Right kidney (tissue), 9 donors: ENCODE data around the gene PPM1N.
A peak's percentile ranks its signal among the peaks of the same experiment; 100 is the strongest.

Source experiments
- DNase-seq: peaks from one replicate; pipeline ENCODE4 v3.0.0-alpha.2; 2016
- long read RNA-seq, 8 donors: transcript quantifications; one replicate each; lab custom pipeline, GENCODE V29; 2026

Gene PPM1N
- long read RNA-seq, donor 1, result 0 reads
- long read RNA-seq, donor 2, result 0 reads
- long read RNA-seq, donor 3, result 0 reads
- long read RNA-seq, donor 4, result 0 reads
- long read RNA-seq, donor 5, result 0 reads
- long read RNA-seq, donor 6, partial matches to known transcripts, result 0 of 1 reads
- long read RNA-seq, donor 6, other reads (novel, unspliced or antisense), result 0 of 1 reads
- long read RNA-seq, donor 7, partial matches to known transcripts, result 0 of 7 reads
- long read RNA-seq, donor 7, other reads (novel, unspliced or antisense), result 7 of 7 reads
- long read RNA-seq, donor 8, partial matches to known transcripts, result 0 of 5 reads
- long read RNA-seq, donor 8, other reads (novel, unspliced or antisense), result 5 of 5 reads

GRCh38 chr19:45498411-45499195, at the start of gene PPM1N:
PPM1N (plus strand) TSS chr19:45498443; CDS start chr19:45498473, 30 bp downstream.
- peak; percentile 59 for DNase-seq

- DNase-seq, result no peak
Measured at GRCh38 chr19:45448887-45449299, 49.4 kb upstream of the PPM1N start.

- DNase-seq, result no peak
Measured at GRCh38 chr19:45450012-45450333, 48.3 kb upstream of the PPM1N start.

- DNase-seq, result peak; percentile 73
Measured at GRCh38 chr19:45451131-45451849, 47.0 kb upstream of the PPM1N start.

- DNase-seq, result no peak
Measured at GRCh38 chr19:45451850-45452387, 46.3 kb upstream of the PPM1N start.

- DNase-seq, result peak; percentile 72
Measured at GRCh38 chr19:45455707-45456499, 42.3 kb upstream of the PPM1N start.

- no peak for DNase-seq
Measured at GRCh38 chr19:45456500-45456815, 41.8 kb upstream of the PPM1N start.

- no peak for DNase-seq
Measured at GRCh38 chr19:45457776-45458175, 40.5 kb upstream of the PPM1N start.

GRCh38 chr19:45460807-45461347, 37.4 kb upstream of the PPM1N start:
- no peak for DNase-seq

GRCh38 chr19:45462174-45462573, 36.1 kb upstream of the PPM1N start:
- DNase-seq, result no peak

- no peak for DNase-seq
Measured at GRCh38 chr19:45463241-45463640, 35.0 kb upstream of the PPM1N start.

GRCh38 chr19:45464274-45464673, 34.0 kb upstream of the PPM1N start:
- no peak for DNase-seq

- no peak for DNase-seq
Measured at GRCh38 chr19:45464852-45465441, 33.3 kb upstream of the PPM1N start.

- DNase-seq, result no peak
Measured at GRCh38 chr19:45467115-45467455, 31.2 kb upstream of the PPM1N start.

- DNase-seq, result peak; percentile 98
Measured at GRCh38 chr19:45467456-45468158, 30.6 kb upstream of the PPM1N start, which contains the start of gene FOSB. FOSB (plus strand) TSS chr19:45467996; CDS start chr19:45468587, 591 bp downstream.

GRCh38 chr19:45468159-45468651, 30.0 kb upstream of the PPM1N start:
- no peak for DNase-seq

- DNase-seq, result no peak
Measured at GRCh38 chr19:45468803-45469131, 29.5 kb upstream of the PPM1N start.

- peak; percentile 92 for DNase-seq
Measured at GRCh38 chr19:45469132-45469944, 28.9 kb upstream of the PPM1N start.

- DNase-seq, result no peak
Measured at GRCh38 chr19:45469945-45470761, 28.1 kb upstream of the PPM1N start.
